Measurements from ENCODE around the gene RAB1A.
"Not testable (repeated sequence)": the region's sequence is repeated elsewhere in the genome, so short reads cannot be mapped to it uniquely, and the experiment has no call there.

Gene RAB1A

GRCh38 chr2:65172994-65173790, 43.3 kb upstream of the RAB1A start:
- Histone ChIP-seq H3F3A (ENCODE audit: insufficient read depth, low read length) (no peaks in the 10 kb centered on the region), H3K27ac (ENCODE audit: low read length) (no peak overlapping the region), H3K4me2 (ENCODE audit: low read depth, low read length) (no peak overlapping the region), H3K4me3 (ENCODE audit: low read length) (no peak overlapping the region), H3K79me2 (ENCODE audit: low read length) (no peaks in the 10 kb centered on the region), H2AFZ (ENCODE audit: low read length) (no peak overlapping the region), H3K9me3 (replicated peaks; ENCODE audit: insufficient read depth, low read length) (no peaks in the 10 kb centered on the region), H3K4me1 (ENCODE audit: low read length) (no peaks in the 10 kb centered on the region), H4K20me1 (ENCODE audit: insufficient read depth, low read length) (no peaks in the 10 kb centered on the region), H3K27me3 (replicated peaks; ENCODE audit: insufficient read depth, low read length) (no peaks in the 10 kb centered on the region), H3K9ac (ENCODE audit: low read length) (no peak overlapping the region), H3K36me3 (replicated peaks; ENCODE audit: insufficient read depth, low read length) (no peaks in the 10 kb centered on the region), H3K9me2 (replicated peaks; ENCODE audit: insufficient read depth, low read length) (no peaks in the 10 kb centered on the region)
- no peak for DNase-seq
- no peak for TF ChIP-seq EZH2 (optimal IDR thresholded peaks at IDR 0.05; ENCODE audit: low read depth, low read length)
- TF ChIP-seq, protein P1, sequence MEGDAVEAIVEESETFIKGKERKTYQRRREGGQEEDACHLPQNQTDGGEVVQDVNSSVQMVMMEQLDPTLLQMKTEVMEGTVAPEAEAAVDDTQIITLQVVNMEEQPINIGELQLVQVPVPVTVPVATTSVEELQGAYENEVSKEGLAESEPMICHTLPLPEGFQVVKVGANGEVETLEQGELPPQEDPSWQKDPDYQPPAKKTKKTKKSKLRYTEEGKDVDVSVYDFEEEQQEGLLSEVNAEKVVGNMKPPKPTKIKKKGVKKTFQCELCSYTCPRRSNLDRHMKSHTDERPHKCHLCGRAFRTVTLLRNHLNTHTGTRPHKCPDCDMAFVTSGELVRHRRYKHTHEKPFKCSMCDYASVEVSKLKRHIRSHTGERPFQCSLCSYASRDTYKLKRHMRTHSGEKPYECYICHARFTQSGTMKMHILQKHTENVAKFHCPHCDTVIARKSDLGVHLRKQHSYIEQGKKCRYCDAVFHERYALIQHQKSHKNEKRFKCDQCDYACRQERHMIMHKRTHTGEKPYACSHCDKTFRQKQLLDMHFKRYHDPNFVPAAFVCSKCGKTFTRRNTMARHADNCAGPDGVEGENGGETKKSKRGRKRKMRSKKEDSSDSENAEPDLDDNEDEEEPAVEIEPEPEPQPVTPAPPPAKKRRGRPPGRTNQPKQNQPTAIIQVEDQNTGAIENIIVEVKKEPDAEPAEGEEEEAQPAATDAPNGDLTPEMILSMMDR (IDR thresholded peaks at IDR 0.05; ENCODE audit: low read length), result no peak
- no peak for TF ChIP-seq EZH2phosphoT487 (IDR thresholded peaks at IDR 0.05; ENCODE audit: low read length)

GRCh38 chr2:65170611-65171477, 40.9 kb upstream of the RAB1A start:
- not testable (repeated sequence) for H3K27me3 ChIP-seq (replicated peaks; ENCODE audit: insufficient read depth, low read length); H3K9me3 ChIP-seq (replicated peaks; ENCODE audit: insufficient read depth, low read length); H3K9ac ChIP-seq (ENCODE audit: low read length); H3K79me2 ChIP-seq (ENCODE audit: low read length); DNase-seq; H3K27ac ChIP-seq (ENCODE audit: low read length); H2AFZ ChIP-seq (ENCODE audit: low read length); H3K4me3 ChIP-seq (ENCODE audit: low read length); H3K4me2 ChIP-seq (ENCODE audit: low read depth, low read length); H3F3A ChIP-seq (ENCODE audit: insufficient read depth, low read length); H4K20me1 ChIP-seq (ENCODE audit: insufficient read depth, low read length); H3K9me2 ChIP-seq (replicated peaks; ENCODE audit: insufficient read depth, low read length); H3K36me3 ChIP-seq (replicated peaks; ENCODE audit: insufficient read depth, low read length); H3K4me1 ChIP-seq (ENCODE audit: low read length)

GRCh38 chr2:65169760-65170136, 39.8 kb upstream of the RAB1A start:
- no peak overlapping the region for H3K9ac ChIP-seq (ENCODE audit: low read length)
- no peak overlapping the region for H3K4me3 ChIP-seq (ENCODE audit: low read length)
- no peaks in the 10 kb centered on the region for H3K9me3 ChIP-seq (replicated peaks; ENCODE audit: insufficient read depth, low read length)
- H3K79me2 ChIP-seq (ENCODE audit: low read length), result no peaks in the 10 kb centered on the region
- TF ChIP-seq EZH2 (optimal IDR thresholded peaks at IDR 0.05; ENCODE audit: low read depth, low read length) (no peak), EZH2phosphoT487 (IDR thresholded peaks at IDR 0.05; ENCODE audit: low read length) (no peak)
- TF ChIP-seq, protein P1 (IDR thresholded peaks at IDR 0.05; ENCODE audit: low read length), result no peak
- H3K4me2 ChIP-seq (ENCODE audit: low read depth, low read length), result no peak overlapping the region
- H3K27ac ChIP-seq (ENCODE audit: low read length), result no peak overlapping the region
- H4K20me1 ChIP-seq (ENCODE audit: insufficient read depth, low read length), result no peaks in the 10 kb centered on the region
- no peaks in the 10 kb centered on the region for H3K4me1 ChIP-seq (ENCODE audit: low read length)
- H2AFZ ChIP-seq (ENCODE audit: low read length), result no peak overlapping the region
- no peaks in the 10 kb centered on the region for H3K36me3 ChIP-seq (replicated peaks; ENCODE audit: insufficient read depth, low read length)
- no peaks in the 10 kb centered on the region for H3K9me2 ChIP-seq (replicated peaks; ENCODE audit: insufficient read depth, low read length)
- DNase-seq, result no peak
- H3K27me3 ChIP-seq (replicated peaks; ENCODE audit: insufficient read depth, low read length), result no peaks in the 10 kb centered on the region
- H3F3A ChIP-seq (ENCODE audit: insufficient read depth, low read length), result no peaks in the 10 kb centered on the region

Data from MM.1S (cell line).